Astrocyte (in vitro differentiated cells and primary cell): ENCODE measurements around the gene ZKSCAN7.

Experiments
- CTCF ChIP-seq: IDR thresholded peaks from 2 replicates; pipeline ENCODE4 v1.5.1; 2011; ENCODE audit warnings: low read depth, mild to moderate bottlenecking, inconsistent platforms, low read length, moderate library complexity; ENCODE audit not compliant: insufficient read depth
- EZH2 ChIP-seq: IDR thresholded peaks from 2 replicates; pipeline ENCODE4 v1.6.1; 2012; ENCODE audit warnings: mild to moderate bottlenecking, low read length, inconsistent platforms; ENCODE audit not compliant: insufficient read depth

- TF ChIP-seq EZH2 = no peak
- no peak for TF ChIP-seq CTCF
Observed at GRCh38 chr3:44510000-44510368, 45.0 kb upstream of the ZKSCAN7 start.
